Activated T-helper 1 cell treated with anti-CD3 and anti-CD28 coated beads, Interleukin-2, amount 50 U/mL, for 16 hours (primary cell): ENCODE data around the gene PCDHGC3.

Source experiments
- DNase-seq, 2 donors: peaks; one replicate each; pipeline ENCODE4 v3.0.0-alpha.2; 2020; ENCODE audit warnings: low read depth in 1 of 2, low spot score in 1 of 2

Gene PCDHGC3

GRCh38 chr5:141484641-141485311, 9.0 kb downstream of the PCDHGC3 start, which contains the start of gene PCDHGC4:
Gene PCDHGC4 (plus strand): TSS chr5:141485030. CDS start chr5:141485174, 144 bp downstream.
- DNase-seq, result no peak

GRCh38 chr5:141485321-141486055, 9.7 kb downstream of the PCDHGC3 start:
- no peak for DNase-seq

GRCh38 chr5:141486091-141486490, 10.3 kb downstream of the PCDHGC3 start:
- DNase-seq, result no peak

GRCh38 chr5:141487131-141487530, 11.4 kb downstream of the PCDHGC3 start:
- DNase-seq, result no peak

- DNase-seq, result no peak
Measured at GRCh38 chr5:141488591-141489561, 13.1 kb downstream of the PCDHGC3 start, which contains the start of gene PCDHGC5. Gene PCDHGC5 (plus strand): TSS chr5:141489081. CDS start chr5:141489241, 160 bp downstream.

GRCh38 chr5:141489841-141490240, 14.1 kb downstream of the PCDHGC3 start:
- DNase-seq, result no peak

GRCh38 chr5:141490271-141490670, 14.5 kb downstream of the PCDHGC3 start:
- no peak for DNase-seq

- no peak for DNase-seq
Measured at GRCh38 chr5:141490771-141491170, 15.0 kb downstream of the PCDHGC3 start.

GRCh38 chr5:141491323-141492167, 15.8 kb downstream of the PCDHGC3 start:
- no peak for DNase-seq

- DNase-seq, result no peak
Measured at GRCh38 chr5:141492168-141492885, 16.6 kb downstream of the PCDHGC3 start.

- no peak for DNase-seq
Measured at GRCh38 chr5:141493500-141494422, 18.0 kb downstream of the PCDHGC3 start.

GRCh38 chr5:141494761-141495452, 19.1 kb downstream of the PCDHGC3 start:
- DNase-seq, result no peak

- no peak for DNase-seq
Measured at GRCh38 chr5:141495453-141495811, 19.7 kb downstream of the PCDHGC3 start.

GRCh38 chr5:141496038-141496437, 20.3 kb downstream of the PCDHGC3 start:
- no peak for DNase-seq

- no peak for DNase-seq
Measured at GRCh38 chr5:141501761-141502160, 26.0 kb downstream of the PCDHGC3 start.

GRCh38 chr5:141503681-141504080, 27.9 kb downstream of the PCDHGC3 start:
- no peak for DNase-seq

GRCh38 chr5:141504216-141504615, 28.4 kb downstream of the PCDHGC3 start:
- no peak for DNase-seq
